Activated CD8-positive, alpha-beta memory T cell treated with anti-CD3 and anti-CD28 coated beads, Interleukin-2, amount 50 U/mL, for 1 hour (primary cell): ENCODE measurements around the gene BACE1-AS.

Experiments used
- DNase-seq: peaks from one replicate; pipeline ENCODE4 v3.0.0-alpha.2; 2020; ENCODE audit errors: extremely low read depth

Gene BACE1-AS

GRCh38 chr11:117292616-117293015 is 1.5 kb downstream of the BACE1-AS start:
- DNase-seq = no peak

- no peak for DNase-seq
These were observed 4.4 kb downstream of the BACE1-AS start for GRCh38 chr11:117295438-117296137.

GRCh38 chr11:117296881-117297280 is 5.7 kb downstream of the BACE1-AS start:
- DNase-seq = no peak

- no peak for DNase-seq
These were observed 7.0 kb downstream of the BACE1-AS start for GRCh38 chr11:117298195-117298594.

- DNase-seq = no peak
These were observed 8.5 kb downstream of the BACE1-AS start for GRCh38 chr11:117299351-117300282.

GRCh38 chr11:117300283-117300663 is 9.1 kb downstream of the BACE1-AS start:
- no peak for DNase-seq

GRCh38 chr11:117300773-117301172 is 9.6 kb downstream of the BACE1-AS start:
- no peak for DNase-seq

- no peak for DNase-seq
These were observed 11.1 kb downstream of the BACE1-AS start for GRCh38 chr11:117302228-117302627.

- DNase-seq = no peak
These were observed 12.0 kb downstream of the BACE1-AS start for GRCh38 chr11:117303101-117303500.

GRCh38 chr11:117303646-117304315 is 12.6 kb downstream of the BACE1-AS start:
- DNase-seq = no peak

GRCh38 chr11:117305145-117305544 is 14.0 kb downstream of the BACE1-AS start:
- no peak for DNase-seq

- DNase-seq = no peak
These were observed 18.2 kb downstream of the BACE1-AS start for GRCh38 chr11:117309310-117309709.

- DNase-seq = no peak
These were observed 21.9 kb downstream of the BACE1-AS start for GRCh38 chr11:117313091-117313490.

- no peak for DNase-seq
These were observed 23.0 kb downstream of the BACE1-AS start for GRCh38 chr11:117313828-117314768.

- no peak for DNase-seq
These were observed 23.7 kb downstream of the BACE1-AS start for GRCh38 chr11:117314840-117315239.

- DNase-seq = no peak
These were observed 24.4 kb downstream of the BACE1-AS start for GRCh38 chr11:117315285-117316196.

- DNase-seq = no peak
These were observed 25.2 kb downstream of the BACE1-AS start, which contains the start of gene BACE1 for GRCh38 chr11:117316197-117316961. TSS of gene BACE1 (minus strand) at chr11:117316256. CDS start at chr11:117315795, 461 bp downstream.

- no peak for DNase-seq
These were observed 27.6 kb downstream of the BACE1-AS start for GRCh38 chr11:117318738-117319137.

GRCh38 chr11:117319214-117319840 is 28.2 kb downstream of the BACE1-AS start:
- no peak for DNase-seq
